SJCRH30 (cell line): ENCODE measurements around the gene THAP8. TPM values are rescaled to one million over a fixed set of nuclear protein-coding genes. Genes with fewer than 3 reads are reported as not detected.

Experiments
- DNase-seq, 2 experiments: peaks; one replicate each; pipeline ENCODE4 v3.0.0-alpha.2; 2015 to 2020
- H3K27ac ChIP-seq: fragments of 250-450 bp; sonication (Bioruptor Pico); 2 replicates; pipeline ENCODE4 v1.5.1; 2020; ENCODE audit warnings: mild to moderate bottlenecking, moderate library complexity
- H3K27me3 ChIP-seq: fragments of 250-450 bp; sonication (Bioruptor Pico); 2 replicates; pipeline ENCODE4 v1.5.1; 2020; ENCODE audit warnings: mild to moderate bottlenecking, moderate library complexity
- H3K36me3 ChIP-seq: fragments of 250-450 bp; sonication (Bioruptor Pico); 2 replicates; pipeline ENCODE4 v1.5.1; 2020; ENCODE audit warnings: mild to moderate bottlenecking, moderate library complexity
- H3K4me1 ChIP-seq: fragments of 250-450 bp; sonication (Bioruptor Pico); 2 replicates; pipeline ENCODE4 v1.5.1; 2020; ENCODE audit warnings: mild to moderate bottlenecking, moderate library complexity
- H3K4me3 ChIP-seq: fragments of 250-450 bp; sonication (Bioruptor Pico); 2 replicates; pipeline ENCODE4 v1.5.1; 2020; ENCODE audit warnings: mild to moderate bottlenecking, moderate library complexity
- H3K9me3 ChIP-seq: fragments of 250-450 bp; sonication (Bioruptor Pico); replicated peaks from 2 replicates; pipeline ENCODE4 v1.5.1; 2020; ENCODE audit warnings: mild to moderate bottlenecking, moderate library complexity
- total RNA-seq: library from RNA; depleted of rRNA; stranded (reverse); fragments of >200 nt; shearing (Covaris generic); gene quantifications from 2 replicates; pipeline ENCODE4 v1.2.3, GENCODE V29; 2014

The THAP8 gene
- total RNA-seq, 1 experiment from 2014 or later: 3.9 TPM

DNA sequence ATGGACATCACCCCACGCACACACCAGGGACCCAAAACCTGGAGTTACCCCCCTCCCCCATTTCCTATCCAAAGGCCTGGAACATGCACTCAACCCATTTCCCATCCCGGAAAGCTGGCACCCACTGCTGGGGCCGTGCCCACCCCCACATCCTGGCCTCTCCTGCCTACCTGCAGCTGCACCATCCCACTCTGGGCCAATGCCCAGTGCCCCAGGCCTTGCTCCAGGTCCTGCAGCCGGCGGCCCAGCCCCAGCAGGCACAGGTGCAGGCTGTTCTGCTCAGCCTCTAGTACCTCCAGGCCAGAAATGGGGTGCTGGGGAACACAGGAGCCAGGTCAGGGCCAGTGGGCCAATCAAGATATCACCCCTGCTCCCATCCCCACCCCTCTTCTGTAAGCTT is 47.1 kb downstream of the THAP8 start:
- H3K4me1 ChIP-seq: no peaks in the 10 kb centered on the region
- H3K4me3 ChIP-seq: no peak overlapping the region
- no peaks in the 10 kb centered on the region for H3K27me3 ChIP-seq
- H3K9me3 ChIP-seq: no peaks in the 10 kb centered on the region
- no peak overlapping the region for H3K27ac ChIP-seq
- DNase-seq: no peak
- H3K36me3 ChIP-seq: no peaks in the 10 kb centered on the region

DNA sequence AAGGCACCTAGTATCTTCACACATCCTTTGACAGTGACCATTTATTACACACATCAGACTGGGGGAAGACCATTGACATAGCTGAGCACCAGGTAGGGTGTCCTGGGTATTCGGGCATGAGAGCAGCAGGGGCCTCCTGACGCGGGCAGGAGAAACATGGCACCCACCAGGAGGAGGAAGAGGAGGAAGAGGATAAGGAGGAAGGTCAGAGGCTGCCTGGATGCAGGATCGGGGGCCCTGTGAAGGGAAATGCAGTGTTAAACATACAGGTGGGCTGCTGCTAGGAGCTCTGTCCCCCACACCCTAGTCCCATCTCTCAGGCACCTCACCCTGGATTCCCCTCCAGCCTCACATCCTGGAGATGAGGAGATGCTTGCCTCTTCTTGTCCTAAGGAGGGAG is 50.8 kb downstream of the THAP8 start:
- H3K4me3 ChIP-seq: no peak overlapping the region
- H3K27me3 ChIP-seq: no peaks in the 10 kb centered on the region
- H3K9me3 ChIP-seq: no peaks in the 10 kb centered on the region
- no peaks in the 10 kb centered on the region for H3K4me1 ChIP-seq
- H3K27ac ChIP-seq: no peak overlapping the region
- no peak for DNase-seq
- H3K36me3 ChIP-seq: peaks cover 1% of the 10 kb centered on the region; the same call in 1 of the 2 replicates

DNA sequence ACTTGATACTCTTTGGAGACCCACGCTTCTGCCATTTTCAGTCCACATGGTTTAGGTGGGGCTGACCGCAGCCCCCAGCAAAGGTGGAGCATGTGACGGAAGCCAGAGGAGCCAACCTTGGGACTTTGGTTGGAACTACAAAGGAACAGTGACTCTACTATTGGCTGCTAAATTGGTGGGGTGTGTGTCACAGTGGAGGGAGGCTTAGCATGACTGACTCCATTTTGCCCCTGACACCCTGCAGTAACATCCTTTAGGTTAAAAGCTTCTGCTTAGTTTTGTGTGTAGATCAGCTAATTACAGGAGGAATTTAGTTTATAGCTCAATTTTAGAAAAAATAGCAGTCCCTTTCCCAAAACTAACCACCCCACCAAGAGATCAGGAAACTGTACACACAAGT is 52.5 kb downstream of the THAP8 start:
- no peak for DNase-seq
- Histone ChIP-seq H3K36me3 (peaks cover 5% of the 10 kb centered on the region; the same call in 1 of the 2 replicates), H3K9me3 (no peaks in the 10 kb centered on the region), H3K27me3 (no peaks in the 10 kb centered on the region), H3K27ac (no peak overlapping the region), H3K4me1 (no peaks in the 10 kb centered on the region), H3K4me3 (no peak overlapping the region)

DNA sequence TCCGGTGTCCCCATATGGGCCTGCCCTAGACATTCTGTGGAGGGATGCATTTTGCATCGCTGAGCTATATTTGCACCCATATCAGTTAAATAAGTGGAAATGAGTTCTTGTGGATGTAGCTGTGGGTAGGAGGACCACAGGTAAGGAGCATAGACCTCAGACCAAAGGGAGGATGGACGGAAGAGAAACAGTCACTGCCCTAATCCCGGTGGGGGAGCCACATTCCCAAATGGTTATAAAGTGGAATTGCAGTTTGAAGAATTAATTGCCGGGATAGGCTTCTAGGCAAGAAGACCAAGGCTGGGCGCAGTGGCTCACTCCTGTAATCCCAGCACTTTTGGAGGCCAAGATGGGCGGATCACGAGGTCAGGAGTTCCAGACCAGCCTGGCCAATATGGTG is 57.3 kb downstream of the THAP8 start:
- H3K9me3 ChIP-seq: no peaks in the 10 kb centered on the region
- H3K36me3 ChIP-seq: peaks cover 5% of the 10 kb centered on the region; the same call in 1 of the 2 replicates
- H3K27ac ChIP-seq: no peak overlapping the region
- DNase-seq: no peak
- no peaks in the 10 kb centered on the region for H3K27me3 ChIP-seq
- H3K4me1 ChIP-seq: peaks cover 3% of the 10 kb centered on the region; the same call in 1 of the 2 replicates
- no peak overlapping the region for H3K4me3 ChIP-seq

DNA sequence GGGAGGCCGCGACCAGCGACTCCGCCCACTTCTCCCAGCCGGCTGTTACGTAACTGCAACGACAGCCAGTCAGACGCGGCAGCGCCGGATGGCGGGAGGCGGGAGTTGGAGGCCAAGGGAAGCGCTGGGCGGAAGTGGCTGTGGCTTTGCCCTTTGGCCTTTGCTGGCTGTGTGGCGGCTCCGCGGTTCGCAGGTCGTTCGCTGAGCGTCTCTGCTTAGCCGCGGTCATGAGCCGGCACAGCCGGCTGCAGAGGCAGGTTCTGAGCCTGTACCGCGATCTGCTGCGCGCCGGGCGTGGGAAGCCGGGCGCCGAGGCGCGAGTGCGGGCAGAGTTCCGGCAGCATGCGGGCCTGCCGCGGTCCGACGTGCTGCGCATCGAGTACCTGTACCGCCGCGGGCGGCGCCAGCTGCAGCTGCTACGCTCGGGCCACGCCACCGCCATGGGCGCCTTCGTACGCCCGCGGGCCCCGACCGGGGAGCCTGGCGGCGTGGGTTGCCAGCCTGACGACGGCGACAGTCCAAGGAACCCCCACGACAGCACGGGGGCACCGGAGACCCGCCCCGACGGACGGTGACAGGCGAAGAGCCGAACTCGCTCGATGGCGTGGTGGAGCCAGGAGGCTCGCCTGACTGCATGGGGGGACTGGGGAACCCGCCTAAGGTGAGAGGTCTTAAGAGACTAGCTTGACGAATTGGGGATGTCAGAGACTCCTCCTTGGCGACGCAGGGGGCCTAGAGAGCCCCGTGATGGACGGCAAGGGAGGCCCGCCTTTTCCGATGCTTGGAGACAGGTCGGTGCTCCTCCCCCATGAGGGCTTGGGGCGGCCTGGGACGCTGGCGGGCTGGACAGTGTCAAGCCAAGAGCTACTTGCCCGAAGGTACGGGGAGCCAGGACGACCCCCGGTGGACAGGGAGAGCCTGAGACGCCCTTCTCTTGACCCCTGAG is 58.8 kb downstream of the THAP8 start, which contains the start of gene SDHAF1:
Gene SDHAF1, plus strand, starts transcription at position 141 of the 946 bp plus-strand sequence. Its CDS starts 87 bp downstream, at position 228.
- DNase-seq: peak; percentile 95 to 96
- Histone ChIP-seq H3K9me3 (no peaks in the 10 kb centered on the region), H3K4me1 (peaks cover 3% of the 10 kb centered on the region; the same call in 1 of the 2 replicates), H3K27ac (peak within 1 kb of the TSS; percentile 58), H3K4me3 (peak within 1 kb of the TSS; percentile 80), H3K36me3 (peaks cover 5% of the 10 kb centered on the region; the same call in 1 of the 2 replicates), H3K27me3 (no peaks in the 10 kb centered on the region)

DNA sequence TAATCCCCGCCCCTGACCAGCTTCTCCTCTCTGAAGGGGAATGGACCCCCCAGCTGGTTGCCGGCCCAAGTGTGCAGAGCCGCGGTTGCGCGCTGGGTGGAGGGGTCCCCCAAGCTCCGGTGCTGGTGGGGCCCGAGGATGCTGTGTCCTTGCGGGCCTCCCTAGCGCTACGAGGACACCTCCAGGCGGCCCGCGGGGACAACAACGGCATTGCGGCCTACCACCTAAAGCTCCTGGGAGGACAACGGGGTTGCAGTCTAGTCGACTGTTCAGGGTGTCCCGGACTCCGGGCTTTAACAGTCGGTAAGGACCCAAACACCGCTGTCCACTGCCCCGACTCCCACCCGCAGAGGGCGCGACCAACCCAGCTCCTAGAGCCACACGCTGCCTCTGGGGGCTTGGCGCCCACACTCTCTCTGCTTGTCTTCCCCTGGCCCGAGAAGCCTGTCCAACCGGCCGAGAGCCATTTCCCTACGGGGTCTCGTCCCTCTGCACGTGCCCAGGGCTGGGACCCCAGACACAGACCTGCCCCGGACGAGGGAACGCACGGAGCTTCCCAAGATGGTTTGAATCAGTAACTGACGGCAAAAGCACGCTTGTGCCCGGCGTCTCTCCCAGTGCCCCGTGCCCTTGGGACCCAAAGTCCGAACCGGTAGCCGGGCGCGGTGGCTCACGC is 60.0 kb downstream of the THAP8 start:
- H3K36me3 ChIP-seq: peaks cover 5% of the 10 kb centered on the region; the same call in 1 of the 2 replicates
- H3K4me3 ChIP-seq: no peak overlapping the region
- H3K27ac ChIP-seq: no peak overlapping the region
- DNase-seq: no peak
- no peaks in the 10 kb centered on the region for H3K27me3 ChIP-seq
- H3K9me3 ChIP-seq: no peaks in the 10 kb centered on the region
- H3K4me1 ChIP-seq: peaks cover 3% of the 10 kb centered on the region; the same call in 1 of the 2 replicates

DNA sequence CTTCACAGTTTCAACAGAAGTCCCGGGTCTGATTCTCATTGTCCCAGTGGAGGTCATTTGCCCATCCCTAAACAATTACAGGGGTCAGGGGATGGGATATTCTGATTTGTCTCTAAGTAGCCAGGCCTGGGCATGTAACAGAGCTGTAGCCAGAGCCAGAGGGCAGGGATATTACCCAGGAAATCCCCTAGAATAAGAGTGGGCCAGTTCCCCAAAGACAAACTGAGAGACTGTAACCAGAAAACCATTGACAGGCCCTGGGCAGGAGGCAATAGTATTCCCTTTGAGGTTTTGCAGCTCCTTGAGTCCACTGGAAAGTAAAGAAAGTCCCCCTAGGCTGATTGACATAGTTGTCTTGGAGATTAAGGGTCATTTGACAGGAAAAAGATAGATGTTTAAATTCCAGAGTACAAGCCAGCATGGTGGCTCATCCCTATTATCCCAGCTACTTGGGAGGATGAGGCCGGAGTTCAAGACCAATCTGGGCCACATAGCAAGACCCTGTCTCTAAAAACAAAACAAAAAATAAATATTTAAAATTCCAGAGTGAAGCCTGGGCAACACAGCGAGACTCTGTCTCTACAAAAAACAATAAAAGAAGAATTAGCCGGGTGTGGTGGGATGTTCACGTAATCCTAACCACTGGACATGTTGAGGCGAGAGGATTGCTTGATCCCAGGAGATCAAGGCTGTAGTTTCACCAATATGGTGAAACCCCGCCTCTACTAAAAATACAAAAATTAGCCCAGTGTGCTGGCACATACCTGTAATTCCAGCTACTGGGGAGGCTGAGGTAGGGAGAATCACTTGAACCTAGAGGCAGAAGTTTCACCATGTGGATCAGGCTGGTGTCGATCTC is 60.9 kb downstream of the THAP8 start:
- DNase-seq: no peak
- Histone ChIP-seq H3K27me3 (no peaks in the 10 kb centered on the region), H3K36me3 (peaks cover 3% of the 10 kb centered on the region; the same call in 1 of the 2 replicates), H3K9me3 (0 out of 2 replicates have a peak, but pooled peaks cover 2% of the 10 kb centered on the region), H3K27ac (no peak overlapping the region), H3K4me1 (peaks cover 3% of the 10 kb centered on the region; the same call in 1 of the 2 replicates), H3K4me3 (no peak overlapping the region)

DNA sequence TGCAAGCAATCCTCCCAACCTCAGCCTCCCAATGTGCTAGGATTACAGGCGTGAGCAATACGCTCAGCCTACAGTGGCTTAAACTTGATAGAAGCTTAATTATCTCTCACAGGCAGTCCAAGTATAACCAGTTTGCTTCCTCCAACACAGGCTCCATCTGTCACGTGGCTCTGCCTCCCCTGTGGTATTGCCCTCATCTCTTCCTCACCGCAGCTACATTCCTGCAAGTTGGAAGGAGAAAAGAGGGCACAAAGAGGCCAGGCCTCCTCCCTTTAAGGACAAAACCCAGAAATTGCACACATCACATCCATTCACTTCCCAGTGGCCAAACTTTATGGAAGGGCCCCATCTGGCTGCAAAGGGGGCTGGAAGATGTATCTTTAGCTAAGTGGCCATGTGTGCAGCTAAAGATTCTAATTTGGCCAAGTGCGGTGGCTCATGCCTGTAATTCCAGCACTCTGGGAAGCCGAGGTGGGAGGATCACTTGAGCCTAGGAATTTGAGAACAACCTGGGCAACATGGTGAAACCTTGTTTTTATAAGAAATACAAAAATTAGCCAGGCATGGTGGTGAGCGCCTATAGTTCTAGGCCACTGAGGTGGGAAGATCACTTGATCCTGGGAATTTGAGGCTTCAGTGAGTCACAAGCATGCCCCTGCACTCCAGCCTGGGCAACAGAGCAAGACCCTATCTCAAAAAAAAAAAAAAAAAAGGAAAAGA is 62.2 kb downstream of the THAP8 start:
- Histone ChIP-seq H3K27me3 (no peaks in the 10 kb centered on the region), H3K36me3 (no peaks in the 10 kb centered on the region; the same call in 1 of the 2 replicates), H3K9me3 (0 out of 2 replicates have a peak, but pooled peaks cover 2% of the 10 kb centered on the region), H3K4me3 (no peak overlapping the region), H3K27ac (no peak overlapping the region), H3K4me1 (peaks cover 3% of the 10 kb centered on the region; the same call in 1 of the 2 replicates)
- peak in 1 of 2 experiments; percentile 27 for DNase-seq

DNA sequence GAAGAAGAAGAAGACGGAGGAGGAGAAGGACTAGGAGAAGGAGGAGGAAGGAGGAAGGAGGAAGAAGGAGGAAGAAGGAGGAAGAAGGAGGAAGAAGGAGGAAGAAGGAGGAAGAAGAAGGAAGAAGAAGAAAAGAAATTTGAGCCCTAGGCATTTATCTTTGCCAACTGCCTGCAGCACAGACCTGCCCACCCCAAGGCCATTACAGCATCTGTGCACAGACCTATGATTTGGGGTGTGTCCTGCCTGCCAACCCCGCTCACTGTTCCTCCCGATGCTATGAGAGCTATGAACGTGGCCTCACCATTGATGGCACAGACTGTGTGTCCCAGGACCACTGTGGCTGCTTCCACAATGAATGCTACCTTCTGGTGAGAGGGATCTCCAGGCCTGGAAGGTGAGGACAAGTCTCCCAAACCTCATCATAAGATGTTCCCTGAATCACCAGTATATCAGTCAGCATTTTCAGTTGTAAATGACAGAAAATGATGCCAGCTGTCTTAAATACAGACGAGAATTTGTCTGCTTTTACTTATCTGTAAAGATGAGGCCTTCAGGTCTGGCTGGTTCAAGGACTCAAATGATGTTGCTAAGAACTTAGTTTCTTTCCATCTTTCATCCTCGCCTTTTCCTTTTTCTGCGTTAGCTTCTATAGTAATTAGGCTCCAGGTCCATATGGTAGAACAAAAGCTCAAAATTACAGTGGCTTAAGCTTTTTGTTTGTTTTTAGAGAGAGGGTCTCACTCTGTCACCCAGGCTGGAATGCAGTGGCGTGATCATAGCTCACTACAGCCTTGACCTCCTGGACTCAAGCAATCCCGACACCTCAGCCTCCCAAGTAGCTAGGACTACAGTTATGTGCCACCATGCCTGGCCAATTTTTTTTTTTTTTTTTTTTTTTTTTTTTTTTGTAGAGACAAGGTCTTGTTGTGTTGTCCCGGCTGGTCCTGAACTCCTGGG is 63.0 kb downstream of the THAP8 start:
- H3K36me3 ChIP-seq: no peaks in the 10 kb centered on the region
- peaks cover 4% of the 10 kb centered on the region; the same call in 1 of the 2 replicates for H3K27me3 ChIP-seq
- H3K27ac ChIP-seq: no peak overlapping the region
- no peak for DNase-seq
- 0 out of 2 replicates have a peak, but pooled peaks cover 2% of the 10 kb centered on the region for H3K9me3 ChIP-seq
- H3K4me1 ChIP-seq: peaks cover 2% of the 10 kb centered on the region; the same call in 1 of the 2 replicates
- no peak overlapping the region for H3K4me3 ChIP-seq

DNA sequence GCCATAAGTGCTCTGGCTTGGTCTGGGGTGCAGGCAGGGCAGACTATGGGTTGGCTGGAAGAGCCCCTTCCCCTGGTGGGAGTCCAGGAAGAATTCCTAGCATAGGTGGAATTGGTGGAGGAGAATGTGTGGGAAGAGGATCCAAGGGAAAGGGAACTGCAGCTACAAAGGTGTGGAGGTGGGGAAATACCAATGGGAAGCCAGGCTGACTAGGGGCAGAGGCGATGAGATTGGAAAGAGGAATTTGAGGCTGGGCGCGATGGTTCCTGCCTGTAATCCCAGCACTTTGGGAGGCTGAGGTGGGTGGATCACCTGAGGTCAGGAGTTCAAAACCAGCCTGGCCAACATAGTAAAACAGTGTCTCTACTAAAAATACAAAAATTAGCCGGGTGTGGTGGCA is 63.9 kb downstream of the THAP8 start:
- Histone ChIP-seq H3K4me3 (no peak overlapping the region), H3K27me3 (peaks cover 4% of the 10 kb centered on the region; the same call in 1 of the 2 replicates), H3K27ac (no peak overlapping the region), H3K9me3 (0 out of 2 replicates have a peak, but pooled peaks cover 2% of the 10 kb centered on the region), H3K36me3 (no peaks in the 10 kb centered on the region), H3K4me1 (no peaks in the 10 kb centered on the region)
- DNase-seq: no peak

DNA sequence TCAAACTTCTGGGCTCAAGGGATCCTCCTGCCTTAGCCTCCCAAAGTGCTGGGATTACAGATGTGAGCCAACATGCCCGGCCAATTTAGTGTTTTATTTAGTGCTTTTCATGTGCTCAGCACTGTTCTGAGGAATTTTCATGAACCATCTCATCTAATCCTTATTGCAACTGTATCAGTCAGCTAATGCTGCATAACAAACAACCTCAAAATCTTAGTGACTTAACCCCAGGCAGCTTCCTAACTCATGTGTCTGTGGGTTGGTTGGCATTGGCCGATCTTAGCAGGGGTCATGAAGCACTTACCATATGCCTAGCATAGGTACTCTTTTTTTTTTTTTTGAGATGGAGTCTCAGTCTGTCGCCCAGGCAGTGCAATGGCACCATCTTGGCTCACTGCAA is 65.3 kb downstream of the THAP8 start:
- Histone ChIP-seq H3K4me3 (no peak overlapping the region), H3K27ac (no peak overlapping the region), H3K36me3 (no peaks in the 10 kb centered on the region), H3K27me3 (peaks cover 4% of the 10 kb centered on the region; the same call in 1 of the 2 replicates), H3K9me3 (0 out of 2 replicates have a peak, but pooled peaks cover 2% of the 10 kb centered on the region), H3K4me1 (no peaks in the 10 kb centered on the region)
- no peak for DNase-seq

DNA sequence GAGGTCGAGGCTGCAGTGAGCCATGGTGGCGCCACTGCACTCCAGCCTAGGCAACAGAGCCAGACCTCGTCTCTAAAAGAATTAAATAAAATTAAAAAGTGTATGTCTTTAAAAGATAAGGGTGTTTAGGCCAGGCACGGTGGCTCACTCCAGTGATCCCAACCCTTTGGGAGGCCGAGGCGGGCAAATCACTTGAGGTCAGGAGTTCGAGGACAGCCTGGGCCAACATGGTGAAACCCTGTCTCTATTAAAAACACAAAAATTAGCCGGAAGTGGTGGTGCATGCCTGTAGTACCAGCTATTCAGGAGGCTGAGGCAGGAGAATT is 66.6 kb downstream of the THAP8 start:
- no peaks in the 10 kb centered on the region for H3K4me1 ChIP-seq
- 0 out of 2 replicates have a peak, but pooled peaks cover 2% of the 10 kb centered on the region for H3K9me3 ChIP-seq
- no peaks in the 10 kb centered on the region for H3K36me3 ChIP-seq
- no peak overlapping the region for H3K27ac ChIP-seq
- H3K4me3 ChIP-seq: no peak overlapping the region
- peaks cover 4% of the 10 kb centered on the region; the same call in 1 of the 2 replicates for H3K27me3 ChIP-seq
- DNase-seq: no peak
